ENCODE measurements around the gene ZNF519.
"Not testable (repeated sequence)": the region's sequence is repeated elsewhere in the genome, so short reads cannot be mapped to it uniquely, and the experiment has no call there.

ZNF519 gene

DNA sequence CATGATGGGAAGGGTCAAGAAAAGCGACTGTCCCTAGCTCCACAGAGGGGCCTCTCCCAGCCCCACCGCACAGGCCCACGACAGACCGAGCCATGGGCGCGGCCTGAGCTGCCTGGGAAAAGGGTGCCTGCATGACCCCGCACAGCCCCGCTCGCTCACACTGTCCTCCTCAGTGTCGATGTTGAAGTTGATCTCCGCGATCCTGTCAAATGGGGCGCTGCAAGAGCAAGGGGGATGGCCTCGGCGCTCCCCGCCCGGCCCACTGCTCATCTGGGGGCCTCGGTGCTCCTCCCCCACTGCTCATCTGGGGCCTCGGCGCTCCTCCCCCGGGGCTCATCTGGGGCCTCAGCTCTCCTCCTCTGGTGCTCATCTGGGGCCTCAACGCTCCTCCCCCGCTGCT lies 14.5 kb upstream of the ZNF519 start:
- not testable (repeated sequence) for DNase-seq

DNA sequence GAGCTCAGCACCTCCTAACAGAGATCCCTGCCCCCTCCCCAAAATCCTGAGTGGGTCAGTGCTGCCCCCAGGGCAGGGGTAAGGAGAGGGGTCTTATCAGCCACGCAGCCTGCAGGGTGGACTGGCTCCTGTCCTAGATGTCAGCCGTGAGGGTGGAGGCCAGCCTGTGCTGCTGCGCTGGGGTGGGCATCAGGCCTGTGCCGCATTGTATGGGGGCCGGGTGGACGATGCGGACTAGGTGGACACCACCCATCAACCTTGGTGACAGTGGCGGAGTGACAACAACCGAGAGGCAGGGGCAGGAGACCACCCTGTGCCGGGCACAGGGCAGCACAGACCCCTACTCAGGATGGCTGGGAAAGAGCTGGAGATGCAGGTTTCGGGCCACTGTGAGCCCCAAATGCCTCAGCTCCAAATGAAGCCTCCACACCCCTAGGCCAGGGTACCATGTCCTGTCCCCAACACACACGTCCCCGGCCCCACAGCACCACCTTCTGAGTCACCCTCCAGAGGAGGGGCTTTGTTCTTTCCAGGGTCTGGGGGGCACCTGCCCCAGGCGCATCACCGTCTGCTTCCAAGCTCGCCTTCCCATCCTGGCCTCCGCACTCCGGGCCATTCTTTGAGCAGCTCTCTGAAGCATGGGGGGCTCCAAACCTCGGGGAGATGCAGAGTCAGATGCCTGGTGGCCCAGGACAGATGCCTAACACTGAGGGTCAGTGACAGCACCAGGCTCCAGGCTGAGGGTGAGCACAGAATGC lies 13.5 kb upstream of the ZNF519 start:
- DNase-seq = not testable (repeated sequence)

DNA sequence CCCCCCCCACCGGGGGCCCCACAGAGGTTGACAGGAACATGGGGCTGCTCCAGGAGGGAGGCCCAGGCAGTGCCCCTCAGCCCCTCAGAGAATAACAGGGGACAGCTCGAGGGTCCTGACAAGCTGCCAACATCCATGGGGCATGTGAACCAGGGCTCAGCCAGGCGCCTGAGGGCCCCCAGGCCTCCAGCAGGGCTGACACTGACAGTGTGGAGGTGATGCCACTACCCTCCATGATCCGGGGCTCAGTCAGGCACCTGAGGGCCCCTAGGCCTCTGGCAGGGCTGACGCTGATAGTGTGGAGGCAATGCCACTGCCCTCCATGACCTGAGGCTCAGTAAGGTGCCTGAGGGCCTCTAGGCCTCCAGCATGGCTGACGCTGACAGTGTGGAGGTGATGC lies 12.8 kb upstream of the ZNF519 start:
- not testable (repeated sequence) for DNase-seq

DNA sequence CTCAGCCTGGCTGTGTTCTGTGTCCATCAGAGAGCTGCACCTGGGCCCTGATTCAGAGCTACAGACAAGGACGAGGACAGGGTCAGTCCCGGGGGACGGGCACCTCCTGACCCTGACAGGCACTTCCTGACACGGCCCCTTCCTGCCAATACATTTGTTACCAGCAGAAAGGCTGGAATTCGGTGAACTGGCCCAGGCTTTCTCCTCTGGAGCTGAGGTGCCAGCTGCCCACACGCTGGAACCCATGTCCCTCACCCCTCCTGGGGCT lies 12.3 kb upstream of the ZNF519 start:
- DNase-seq = no peak

DNA sequence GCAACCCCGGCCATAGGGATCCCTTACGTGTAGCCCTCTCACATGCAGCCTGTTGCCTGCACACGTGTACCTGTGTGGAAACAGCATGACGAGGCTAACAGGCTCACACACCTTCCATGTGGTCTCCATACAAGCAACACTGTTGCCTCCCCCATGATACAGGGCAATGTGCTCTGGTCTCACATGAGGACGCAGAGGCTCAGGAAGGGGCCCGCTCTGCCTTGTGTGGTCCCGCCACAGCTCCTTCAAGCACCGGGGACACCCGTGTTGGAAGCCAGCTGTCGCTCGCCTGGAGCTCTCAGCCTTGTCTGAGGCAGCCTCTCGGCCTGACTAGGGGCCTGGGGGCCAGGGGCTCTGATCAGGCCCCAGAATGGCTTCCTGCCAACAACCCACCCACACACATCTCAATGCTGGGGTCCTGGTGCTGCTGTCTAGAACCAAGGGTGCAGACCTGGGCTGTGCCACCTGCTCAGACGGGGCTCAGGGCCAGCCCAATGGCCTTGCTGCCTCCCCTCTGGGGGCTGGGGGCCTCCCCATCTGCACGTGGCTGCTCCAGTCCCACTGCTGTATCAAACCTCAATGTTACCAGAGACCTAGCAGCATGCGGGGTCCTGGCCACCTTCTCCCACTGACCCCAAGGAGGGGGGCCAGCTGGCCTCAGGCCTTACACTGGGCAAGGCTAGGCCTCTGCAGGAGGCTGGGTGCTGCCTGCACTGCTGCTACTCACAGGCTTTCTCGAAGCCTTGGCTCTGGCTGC lies 11.8 kb upstream of the ZNF519 start:
- not testable (repeated sequence) for DNase-seq

DNA sequence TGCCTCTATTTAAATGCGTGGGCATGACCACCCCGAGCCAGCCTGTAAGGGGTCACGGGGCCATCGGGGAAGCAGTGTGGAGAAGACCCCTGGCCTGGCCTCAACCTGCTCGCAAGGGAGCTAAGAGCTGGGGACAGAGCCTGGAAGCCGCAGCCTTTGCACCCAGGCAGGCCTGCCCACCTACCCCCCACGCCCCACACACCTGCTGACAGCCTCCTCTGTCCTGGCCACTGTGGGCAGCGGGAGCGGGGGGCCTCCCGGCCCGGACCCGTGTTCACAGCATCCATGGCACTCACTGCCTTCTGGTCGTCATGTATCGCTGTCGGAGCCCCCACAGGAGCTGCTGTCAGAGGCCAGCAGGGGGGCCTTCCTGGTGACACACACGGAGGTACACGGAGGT lies 11.2 kb upstream of the ZNF519 start:
- DNase-seq = not testable (repeated sequence)

DNA sequence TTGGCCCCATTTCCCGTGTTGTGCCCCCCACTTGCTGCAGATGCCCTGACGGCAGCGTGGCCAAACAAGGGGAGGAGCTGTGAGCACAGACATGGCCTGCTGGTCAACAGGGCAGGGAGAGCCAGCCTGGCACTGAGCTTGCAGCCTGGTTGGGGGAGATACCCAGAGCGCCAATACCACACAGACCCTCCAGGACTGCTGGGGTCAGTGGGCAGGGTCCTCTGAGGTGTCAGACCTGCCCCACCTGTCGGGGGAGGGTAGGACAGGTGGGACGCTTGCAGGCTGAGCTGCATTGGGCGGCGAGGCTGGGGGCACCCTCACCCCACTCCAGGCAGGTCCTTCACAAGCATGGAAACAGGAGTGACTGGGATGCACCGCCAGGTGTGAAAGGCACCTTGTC lies 9.9 kb upstream of the ZNF519 start:
- not testable (repeated sequence) for DNase-seq

DNA sequence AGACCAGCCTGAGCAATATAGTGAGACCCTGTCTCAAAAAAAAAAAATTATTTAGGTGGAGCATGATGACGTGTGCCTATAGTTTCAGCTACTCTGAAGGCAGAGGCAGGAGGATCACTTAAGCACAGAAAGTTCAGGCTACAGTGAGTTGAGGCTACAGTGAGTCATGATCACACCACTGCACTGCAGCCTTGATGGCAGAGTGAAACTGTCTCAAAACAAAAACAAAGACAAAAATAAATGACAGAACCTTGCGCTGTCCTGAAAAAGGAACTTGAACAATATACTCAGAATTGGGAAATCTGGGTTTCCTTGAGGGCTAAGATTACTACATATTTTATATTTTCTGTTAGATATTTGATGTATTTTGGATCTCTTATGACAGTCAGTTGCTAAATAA lies 7.3 kb upstream of the ZNF519 start:
- not testable (repeated sequence) for DNase-seq

DNA sequence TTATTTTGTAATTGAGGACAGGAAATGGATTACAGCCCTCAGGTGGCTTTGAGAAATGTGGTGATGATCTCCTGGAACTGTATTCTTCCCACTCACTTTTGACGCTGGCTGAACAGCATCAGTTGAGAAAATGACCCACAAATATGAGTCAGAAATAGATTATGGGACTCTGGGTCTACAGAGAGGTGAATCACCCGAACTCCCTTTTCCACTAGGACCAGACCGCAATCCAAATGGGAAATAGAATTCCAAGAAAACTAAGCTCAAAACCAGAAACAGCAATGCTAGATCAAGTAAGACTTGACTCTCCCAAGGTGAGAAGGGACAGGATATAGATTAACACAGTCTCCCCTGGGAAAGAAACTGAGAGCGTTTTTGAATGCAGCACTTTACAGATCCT lies 5.7 kb upstream of the ZNF519 start:
- DNase-seq = not testable (repeated sequence)

DNA sequence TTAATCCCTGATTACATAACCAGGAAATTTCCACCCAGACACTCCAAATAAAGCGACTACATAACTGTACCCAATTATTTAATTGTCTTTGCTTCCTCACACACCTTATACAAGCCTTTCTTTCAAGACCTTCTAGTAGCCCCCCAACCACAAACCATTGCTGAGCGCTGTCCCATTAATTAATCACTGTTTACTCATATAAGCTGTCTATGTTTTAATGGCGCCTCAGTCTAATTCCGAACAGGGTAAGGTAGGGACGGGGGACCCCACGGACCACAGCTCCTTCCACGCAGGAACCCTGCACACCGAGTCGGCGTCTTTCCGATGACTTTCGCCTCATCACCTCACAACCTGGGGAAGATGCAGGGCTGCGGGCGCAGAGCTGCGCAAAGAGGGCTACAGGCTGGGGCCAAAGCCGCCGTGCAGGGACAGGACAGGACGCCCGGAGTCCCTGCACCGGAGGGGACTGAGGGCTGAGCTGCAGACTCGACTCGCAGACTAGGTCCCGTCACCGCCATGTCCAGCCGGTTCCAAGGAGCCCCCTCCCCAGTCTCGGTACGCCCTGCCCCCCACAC lies 452 bp downstream of the ZNF519 start:
- DNase-seq = not testable (repeated sequence)

DNA sequence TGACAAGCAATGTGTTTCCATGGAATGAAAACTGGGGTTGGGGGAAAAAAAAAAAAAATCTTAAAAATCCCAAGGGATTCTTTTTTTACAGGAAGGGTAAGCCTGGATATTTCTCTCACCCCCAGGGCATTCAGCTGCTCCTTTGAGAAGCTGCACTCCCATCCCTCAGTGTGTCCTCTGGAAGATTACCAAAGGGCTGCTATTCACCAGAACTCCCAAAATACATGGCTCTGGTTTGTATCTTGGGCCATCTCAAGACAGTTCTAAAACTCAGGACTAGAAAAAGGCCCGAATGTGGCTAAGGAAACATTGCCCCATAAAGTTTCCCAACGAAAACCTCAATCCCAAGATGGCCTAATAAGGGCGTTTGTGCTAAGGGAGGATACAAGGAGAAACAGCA lies 1.4 kb downstream of the ZNF519 start:
- DNase-seq = not testable (repeated sequence)

DNA sequence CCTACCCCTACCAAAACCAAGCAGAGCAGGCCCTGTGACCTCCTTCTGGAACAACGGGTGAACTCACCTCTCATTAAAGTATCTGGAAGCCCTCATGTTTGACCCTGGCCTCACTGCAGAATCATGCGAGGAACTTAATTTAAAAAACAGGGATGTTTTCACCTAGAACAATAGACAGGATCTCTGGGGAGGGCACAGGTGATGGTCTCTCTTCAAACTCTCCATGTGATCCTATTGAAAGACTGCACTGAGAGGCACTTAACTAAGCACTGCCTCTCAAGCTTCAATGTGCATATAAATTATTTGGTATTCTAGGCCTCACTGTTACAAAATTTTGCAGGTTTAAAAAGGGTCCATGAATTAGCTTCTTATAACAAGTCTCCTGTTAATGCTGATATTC lies 7.5 kb downstream of the ZNF519 start:
- no peak for DNase-seq

DNA sequence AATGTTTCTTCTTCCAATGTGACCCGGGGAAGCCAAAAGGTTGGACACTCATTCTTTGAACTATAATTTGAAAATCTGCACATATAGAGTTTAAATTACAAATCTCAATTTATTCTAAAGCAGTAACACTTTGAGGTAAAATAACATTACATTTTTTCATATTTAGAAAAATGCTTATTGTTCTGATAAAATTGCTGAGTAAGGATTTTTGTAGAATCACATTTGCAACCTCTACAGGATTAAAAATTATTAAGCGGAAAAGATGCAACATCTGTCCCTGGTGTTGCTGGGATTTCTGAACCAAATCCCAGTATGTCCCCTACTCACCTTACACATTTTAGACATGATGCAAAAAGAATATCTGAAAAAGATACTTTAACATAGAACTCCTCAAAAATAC lies 10.1 kb downstream of the ZNF519 start:
- DNase-seq = no peak

DNA sequence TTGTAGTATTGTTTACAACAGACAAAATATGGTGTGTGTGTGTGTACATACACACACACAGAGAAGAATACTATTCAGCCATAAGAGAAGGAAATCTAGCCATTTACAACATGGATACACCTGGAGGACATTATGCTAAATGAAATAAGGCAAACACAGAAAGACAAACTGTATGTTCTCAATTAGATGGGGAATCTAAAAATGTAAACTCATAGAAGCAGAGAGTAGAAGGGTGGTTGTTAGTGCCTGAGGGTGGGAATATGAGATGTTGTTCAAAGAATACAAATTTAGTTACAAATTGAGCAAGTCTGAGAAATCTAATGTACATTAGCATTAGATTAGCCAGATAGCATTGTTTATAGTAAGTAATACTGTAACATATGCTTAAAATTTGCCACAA lies 11.3 kb downstream of the ZNF519 start:
- no peak for DNase-seq

DNA sequence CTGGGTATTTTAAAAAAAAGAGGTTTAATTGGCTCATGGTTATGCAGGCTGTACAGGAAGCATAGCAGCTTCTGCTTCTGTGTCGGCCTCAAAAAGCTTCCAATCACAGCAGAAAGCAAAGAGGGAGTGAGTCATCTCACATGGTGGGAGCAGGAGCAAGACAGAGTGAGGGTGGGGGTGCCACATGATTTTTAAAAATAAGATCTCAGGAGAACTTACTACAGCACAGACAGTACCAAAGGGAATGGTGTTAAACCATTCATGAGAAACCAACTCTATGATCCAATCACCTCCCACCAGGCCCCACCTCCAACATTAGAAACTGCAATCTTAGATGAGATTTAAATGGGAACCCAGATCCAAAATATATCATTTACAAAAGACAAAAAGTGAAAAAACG lies 14.6 kb downstream of the ZNF519 start:
- DNase-seq = no peak

DNA sequence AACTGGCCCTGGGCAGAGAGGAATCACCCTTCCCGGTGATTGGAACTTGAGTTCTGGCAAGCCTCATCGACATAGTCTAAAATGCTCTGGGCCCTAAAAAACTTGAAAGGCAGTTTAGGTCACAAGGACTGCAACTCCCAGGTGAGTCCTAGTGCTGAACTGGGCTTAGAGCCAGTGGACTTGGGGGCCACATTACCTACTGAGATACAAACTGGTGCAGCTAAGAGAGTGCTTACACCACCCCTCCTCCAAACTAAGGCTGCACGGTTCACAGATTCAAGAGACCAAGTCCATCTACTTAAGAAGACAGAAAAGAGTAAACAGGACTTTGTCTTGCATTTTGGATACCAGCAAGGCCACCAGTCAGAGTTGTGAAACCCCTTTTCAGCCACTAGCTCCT lies 25.3 kb downstream of the ZNF519 start:
- no peak for DNase-seq

DNA sequence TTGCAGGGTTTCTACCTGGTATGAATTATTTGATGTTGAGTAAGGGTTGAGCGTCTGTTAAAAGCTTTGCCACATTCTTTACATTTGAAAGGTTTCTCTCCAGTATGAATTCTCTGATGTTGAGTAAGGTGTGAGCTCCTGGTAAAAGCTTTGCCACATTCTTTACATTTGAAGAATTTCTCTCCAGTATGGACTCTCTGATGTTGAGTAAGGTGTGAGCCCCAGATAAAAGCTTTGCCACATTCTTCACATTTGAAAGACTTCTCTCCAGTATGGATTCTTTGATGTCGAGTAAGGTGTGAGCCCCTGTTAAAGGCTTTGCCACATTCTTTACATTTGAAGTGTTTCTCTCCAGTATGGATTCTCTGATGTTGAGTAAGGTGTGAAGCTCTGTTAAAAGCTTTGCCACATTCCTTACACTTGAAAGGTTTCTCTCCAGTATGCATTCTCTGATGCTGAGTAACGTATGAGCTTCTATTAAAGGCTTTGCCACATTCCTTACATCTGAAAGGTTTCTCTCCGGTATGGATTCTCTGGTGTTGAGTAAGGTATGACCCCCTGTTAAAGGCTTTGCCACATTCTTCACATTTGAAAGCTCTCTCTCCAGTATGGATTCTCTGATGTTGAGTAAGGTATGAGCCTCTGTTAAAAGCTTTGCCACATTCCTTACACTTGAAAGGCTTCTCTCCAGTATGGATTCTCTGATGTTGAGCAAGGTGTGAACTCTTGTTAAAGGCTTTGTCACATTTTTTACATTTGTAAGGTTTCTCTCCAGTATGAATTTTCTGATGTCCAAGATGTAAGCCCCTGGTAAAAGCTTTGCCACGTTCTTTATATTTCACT lies 27.1 kb downstream of the ZNF519 start:
- DNase-seq = no peak

DNA sequence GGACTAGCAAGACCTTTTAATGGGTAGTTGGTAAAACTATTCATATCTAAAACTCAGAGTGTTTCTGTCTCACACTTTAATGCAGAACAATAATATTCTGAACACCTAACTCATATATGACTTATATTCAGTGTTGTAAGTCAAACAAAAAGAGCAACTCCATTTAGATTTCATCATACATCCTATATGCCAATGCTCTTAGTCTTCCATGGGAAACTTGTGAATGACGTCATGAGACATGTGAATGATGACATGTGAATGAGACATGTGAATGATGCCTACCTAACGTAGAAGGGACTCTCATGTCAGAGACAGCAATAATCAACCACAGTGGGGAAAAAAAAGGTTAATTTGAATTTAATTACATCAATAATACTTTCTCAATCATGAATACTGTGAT lies 28.0 kb downstream of the ZNF519 start:
- no peak for DNase-seq

DNA sequence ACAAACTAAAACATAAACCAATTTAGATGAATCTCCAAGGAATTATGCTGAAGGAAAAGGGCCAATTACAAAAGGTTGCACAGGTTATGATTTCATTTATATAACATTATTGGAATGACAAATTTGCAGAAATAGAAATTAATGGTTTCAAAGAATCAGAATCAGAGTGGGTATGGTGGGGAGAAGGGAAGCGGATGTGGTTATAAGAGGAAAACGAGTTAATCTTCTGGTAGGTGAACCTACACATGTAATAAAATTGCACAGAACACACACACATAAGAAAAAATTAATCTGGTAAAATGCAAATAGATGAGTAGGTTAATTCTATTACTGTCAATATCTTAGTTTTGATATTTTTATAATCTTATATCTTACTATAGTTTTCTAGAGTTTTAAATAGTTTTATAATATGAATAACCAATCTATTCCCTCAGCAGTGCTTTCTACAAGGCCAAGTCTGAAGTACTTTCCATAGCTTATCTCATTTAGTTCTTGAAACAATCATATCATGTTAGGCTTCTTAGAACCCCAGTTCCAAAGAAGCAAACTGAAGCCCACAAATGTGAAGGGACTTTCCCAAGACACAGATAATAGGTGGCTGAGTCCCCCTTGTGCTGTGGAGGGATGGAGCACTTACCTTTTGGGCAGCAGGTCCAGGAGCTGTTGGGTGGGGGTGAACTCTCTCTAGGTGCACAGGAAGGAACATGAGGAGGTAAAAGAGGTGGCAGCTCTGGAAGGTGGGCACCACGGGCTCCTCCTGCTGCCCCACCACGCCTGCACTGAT lies 31.5 kb downstream of the ZNF519 start:
- no peak for DNase-seq

DNA sequence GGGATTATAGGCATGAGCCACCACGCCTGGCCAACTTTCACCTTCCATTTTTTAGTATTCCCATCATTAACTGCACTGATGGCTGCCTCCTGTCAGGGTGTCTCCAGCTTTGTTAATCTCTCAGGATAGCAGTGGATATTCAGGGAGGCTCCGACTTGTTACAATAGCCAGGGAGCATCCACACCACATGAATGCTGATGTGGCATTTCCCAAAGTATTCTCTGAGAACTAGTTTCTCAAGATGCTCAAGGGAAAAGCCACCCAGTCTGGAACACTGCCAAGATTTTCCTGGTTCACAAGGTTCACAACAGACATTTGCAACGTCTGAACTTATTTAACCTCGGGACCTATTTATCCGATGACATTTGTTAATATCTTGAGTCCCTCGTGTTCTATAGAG lies 33.8 kb downstream of the ZNF519 start:
- no peak for DNase-seq

DNA sequence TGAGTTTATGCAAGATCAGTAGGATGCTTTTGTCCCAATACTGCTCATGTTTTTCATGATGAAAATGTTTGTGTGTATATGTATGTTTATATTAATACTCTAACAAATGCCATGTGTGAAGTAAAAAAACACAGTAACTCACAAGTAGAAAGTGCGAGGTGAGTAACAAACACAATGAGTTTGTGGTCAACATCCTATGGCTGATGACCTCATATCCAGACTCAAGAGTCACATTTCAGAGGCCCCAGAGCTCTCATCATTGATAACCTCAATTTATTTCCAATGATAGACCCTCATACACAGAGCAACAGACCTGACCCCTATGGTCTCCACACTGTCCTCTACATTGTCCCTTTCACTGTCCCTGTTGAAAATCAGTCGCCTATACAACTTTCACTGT lies 34.5 kb downstream of the ZNF519 start:
- DNase-seq = no peak

DNA sequence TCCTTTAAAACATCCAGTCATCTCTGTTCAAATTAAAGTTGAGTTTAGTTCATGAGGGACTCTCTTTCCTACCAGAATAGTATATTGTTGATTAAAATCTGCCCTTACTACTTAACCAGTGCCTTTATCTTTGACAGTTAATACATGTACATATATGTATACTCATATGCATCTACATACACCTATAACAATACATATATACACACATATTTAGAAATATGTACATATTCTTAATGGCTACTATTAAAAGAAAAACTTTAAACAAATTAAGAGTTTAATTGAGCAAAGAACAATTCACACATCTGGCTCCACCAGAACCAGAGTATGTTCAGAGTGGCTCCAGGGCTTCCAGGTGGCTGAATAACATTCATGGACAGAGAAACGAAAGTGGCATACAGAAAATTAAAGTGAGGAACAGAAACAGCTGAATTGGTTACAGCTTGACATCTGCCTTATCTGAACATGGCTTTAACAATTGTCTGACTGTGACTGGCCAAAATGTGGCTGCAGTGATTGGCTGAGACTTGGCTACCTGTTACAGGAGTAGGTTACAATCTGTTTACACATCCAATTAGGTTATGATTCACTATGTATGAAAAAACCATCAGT lies 38.8 kb downstream of the ZNF519 start:
- no peak for DNase-seq
